Frontal cortex (tissue), 4 donors: ENCODE results near the gene CYS1. TPM values are rescaled to one million over a fixed set of nuclear protein-coding genes. Genes with fewer than 3 reads are reported as not detected.
"Not testable (repeated sequence)": the region's sequence is repeated elsewhere in the genome, so short reads cannot be mapped to it uniquely, and the experiment has no call there.

ENCODE experiments used
- DNase-seq, 2 donors: peaks; one replicate each; pipeline ENCODE4 v3.0.0; 2012; ENCODE audit warnings: low spot score in 2 of 2
- FAIRE-seq: peaks from 2 replicates; lab custom pipeline; 2012; peaks lifted over from hg19 to GRCh38; lab: Jason Lieb, UNC
- total RNA-seq: library from RNA; depleted of rRNA; stranded (reverse); fragments of >200 nt; gene quantifications from one replicate; pipeline ENCODE4 v1.2.3, GENCODE V29; 2014
- donor health status: control.
- donor health status: control.
- donor health status: control.

The CYS1 gene
- total RNA-seq, 1 donor from 2014 or later: 0.82 TPM

- DNase-seq (no peak), FAIRE-seq (no peak)
Observed at GRCh38 chr2:10017313-10017941, 62.8 kb downstream of the CYS1 start.

- no peak for DNase-seq
- FAIRE-seq: no peak
Observed at GRCh38 chr2:10016802-10017258, 63.4 kb downstream of the CYS1 start.

GRCh38 chr2:10016001-10016801 is 64.0 kb downstream of the CYS1 start:
- DNase-seq (no peak), FAIRE-seq (no peak)

GRCh38 chr2:10015376-10015989 is 64.7 kb downstream of the CYS1 start:
- not testable (repeated sequence) for FAIRE-seq, DNase-seq

GRCh38 chr2:10014418-10015190 is 65.6 kb downstream of the CYS1 start:
- DNase-seq: no peak
- FAIRE-seq: no peak

- FAIRE-seq, DNase-seq: not testable (repeated sequence)
Observed at GRCh38 chr2:10013651-10014417, 66.4 kb downstream of the CYS1 start.

GRCh38 chr2:10012963-10013461 is 67.2 kb downstream of the CYS1 start:
- FAIRE-seq: no peak
- no peak for DNase-seq

GRCh38 chr2:10012366-10012962 is 67.7 kb downstream of the CYS1 start:
- FAIRE-seq: not testable (repeated sequence)

GRCh38 chr2:10011606-10012325 is 68.4 kb downstream of the CYS1 start:
- FAIRE-seq, DNase-seq: not testable (repeated sequence)

More at GRCh38 chr2:10012366-10012962, 67.7 kb downstream of the CYS1 start:
- DNase-seq: not testable (repeated sequence)

GRCh38 chr2:10010861-10011605 is 69.2 kb downstream of the CYS1 start:
- FAIRE-seq, DNase-seq: not testable (repeated sequence)

- no peak for FAIRE-seq
Observed at GRCh38 chr2:10009811-10010781, 70.1 kb downstream of the CYS1 start.

GRCh38 chr2:10009271-10009810 is 70.9 kb downstream of the CYS1 start:
- no peak for DNase-seq

More at GRCh38 chr2:10009811-10010781, 70.1 kb downstream of the CYS1 start:
- peak; percentile 45 to 59 for DNase-seq

GRCh38 chr2:10008809-10009176 is 71.4 kb downstream of the CYS1 start:
- DNase-seq: no peak
- no peak for FAIRE-seq

More at GRCh38 chr2:10009271-10009810, 70.9 kb downstream of the CYS1 start:
- FAIRE-seq: no peak

GRCh38 chr2:10007921-10008808 is 72.0 kb downstream of the CYS1 start:
- FAIRE-seq (no peak), DNase-seq (no peak)

GRCh38 chr2:10007435-10007834 is 72.8 kb downstream of the CYS1 start:
- DNase-seq (no peak), FAIRE-seq (no peak)
